ENCODE data around the gene PPP1R2. TPM values are rescaled to one million over a fixed set of nuclear protein-coding genes. Genes with fewer than 3 reads are reported as not detected.
A peak's percentile ranks its signal among the peaks of the same experiment; 100 is the strongest.

Gene PPP1R2
- total RNA-seq, 2 donors from 2014 or later, result 43.4 to 49.4 TPM

DNA sequence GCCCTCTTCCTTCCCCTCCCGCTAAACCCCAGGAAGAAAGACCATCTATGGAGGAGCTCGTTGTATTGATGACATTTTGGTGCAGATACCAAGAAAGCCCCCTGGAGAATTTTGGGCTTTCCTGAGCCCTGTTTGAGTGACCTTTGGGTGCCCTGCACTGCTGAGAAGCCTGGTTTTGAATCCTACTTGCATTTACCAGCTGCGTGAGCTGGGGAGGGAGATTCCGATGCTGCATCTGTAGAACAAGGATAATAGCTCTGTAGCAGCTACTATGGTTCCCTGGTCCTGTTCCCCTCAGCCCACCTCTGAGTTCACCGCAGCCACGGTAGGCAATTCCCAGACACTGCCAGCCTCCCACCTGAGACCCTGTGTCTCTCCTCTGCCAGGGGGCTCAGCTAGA, 35.4 kb upstream of the PPP1R2 start:
- TF ChIP-seq, protein P1, sequence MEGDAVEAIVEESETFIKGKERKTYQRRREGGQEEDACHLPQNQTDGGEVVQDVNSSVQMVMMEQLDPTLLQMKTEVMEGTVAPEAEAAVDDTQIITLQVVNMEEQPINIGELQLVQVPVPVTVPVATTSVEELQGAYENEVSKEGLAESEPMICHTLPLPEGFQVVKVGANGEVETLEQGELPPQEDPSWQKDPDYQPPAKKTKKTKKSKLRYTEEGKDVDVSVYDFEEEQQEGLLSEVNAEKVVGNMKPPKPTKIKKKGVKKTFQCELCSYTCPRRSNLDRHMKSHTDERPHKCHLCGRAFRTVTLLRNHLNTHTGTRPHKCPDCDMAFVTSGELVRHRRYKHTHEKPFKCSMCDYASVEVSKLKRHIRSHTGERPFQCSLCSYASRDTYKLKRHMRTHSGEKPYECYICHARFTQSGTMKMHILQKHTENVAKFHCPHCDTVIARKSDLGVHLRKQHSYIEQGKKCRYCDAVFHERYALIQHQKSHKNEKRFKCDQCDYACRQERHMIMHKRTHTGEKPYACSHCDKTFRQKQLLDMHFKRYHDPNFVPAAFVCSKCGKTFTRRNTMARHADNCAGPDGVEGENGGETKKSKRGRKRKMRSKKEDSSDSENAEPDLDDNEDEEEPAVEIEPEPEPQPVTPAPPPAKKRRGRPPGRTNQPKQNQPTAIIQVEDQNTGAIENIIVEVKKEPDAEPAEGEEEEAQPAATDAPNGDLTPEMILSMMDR (IDR thresholded peaks at IDR 0.05), result no peak
- Histone ChIP-seq H3K36me3 (no peaks in the 10 kb centered on the region), H3K27ac (no peak overlapping the region), H3K4me3 (no peak overlapping the region), H3K9me3 (no peaks in the 10 kb centered on the region), H3K27me3 (no peaks in the 10 kb centered on the region), H3K4me1 (peaks cover 0 to 16% of the 10 kb centered on the region in 2 donors)
- DNase-seq (ENCODE audit: low spot score), result no peak

DNA sequence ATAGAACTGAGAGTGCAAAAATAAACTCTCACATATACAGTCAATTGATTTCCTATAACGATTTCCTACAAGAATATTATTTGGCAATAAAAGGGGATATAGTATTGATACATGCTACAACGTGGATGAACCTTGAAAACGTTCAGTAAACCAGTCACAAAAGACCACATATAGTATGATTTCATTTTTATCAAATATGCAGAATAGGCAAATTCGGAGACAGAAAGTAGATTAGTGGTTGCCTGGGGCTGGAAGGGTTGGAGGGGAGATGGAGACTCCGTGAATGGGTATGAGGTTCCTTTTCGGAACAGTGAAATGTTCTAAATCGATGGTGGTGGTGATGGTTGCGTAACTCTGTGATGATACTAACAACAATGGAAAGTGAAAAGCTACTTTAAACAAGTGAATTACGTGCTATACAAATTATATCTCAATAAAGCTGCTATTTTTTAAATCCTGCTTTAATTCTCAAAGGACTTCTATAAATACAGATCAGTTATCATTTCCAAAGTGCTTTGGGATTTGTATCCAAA, 34.6 kb upstream of the PPP1R2 start:
- H3K9me3 ChIP-seq, result no peaks in the 10 kb centered on the region
- no peaks in the 10 kb centered on the region for H3K36me3 ChIP-seq
- TF ChIP-seq, protein P1 (IDR thresholded peaks at IDR 0.05), result no peak
- no peaks in the 10 kb centered on the region for H3K27me3 ChIP-seq
- DNase-seq (ENCODE audit: low spot score), result no peak
- no peak overlapping the region for H3K4me3 ChIP-seq
- peaks cover 0 to 16% of the 10 kb centered on the region in 2 donors for H3K4me1 ChIP-seq
- no peak overlapping the region for H3K27ac ChIP-seq

DNA sequence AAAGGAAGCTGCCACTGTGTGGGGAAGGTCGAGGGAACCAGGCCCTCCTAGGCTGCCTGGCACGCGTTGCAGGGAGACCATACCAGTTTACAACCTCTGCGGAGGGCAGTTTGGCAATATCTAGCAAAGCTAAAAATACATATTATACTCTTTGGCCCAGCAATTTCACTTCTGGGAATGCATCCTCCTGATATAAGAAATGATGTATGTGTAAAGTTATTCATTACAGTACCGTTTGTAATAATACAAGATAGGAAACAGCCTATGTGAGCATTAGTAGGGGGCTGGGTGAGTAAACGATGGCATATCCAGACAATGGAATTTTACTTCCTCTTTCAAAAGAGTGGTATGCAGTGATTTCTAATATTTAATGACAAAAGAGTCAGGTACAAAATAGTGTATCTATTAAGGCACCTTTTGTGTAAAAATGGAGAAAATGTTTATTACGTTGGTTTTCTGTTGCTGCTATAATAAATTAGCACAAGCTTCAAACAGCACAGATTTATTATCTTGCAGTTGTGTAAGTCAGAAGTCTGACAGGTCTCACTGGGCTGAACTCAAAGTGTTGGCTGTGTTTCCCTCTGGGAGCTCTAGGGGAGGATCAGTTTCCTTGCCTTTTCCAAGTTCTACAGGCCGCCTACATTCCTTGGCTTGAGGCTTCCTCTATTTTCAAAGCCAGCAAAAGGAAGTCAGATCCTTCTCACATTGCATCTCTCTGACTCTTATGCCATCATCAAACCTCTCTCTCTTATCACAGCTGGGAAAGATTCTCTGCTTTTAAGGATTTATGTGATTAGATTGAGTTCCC, 31.6 kb upstream of the PPP1R2 start:
- DNase-seq (ENCODE audit: low spot score), result no peak
- Histone ChIP-seq H3K27ac (peak overlapping the region in 1 of 2 donors; percentile 8), H3K4me3 (no peak overlapping the region), H3K9me3 (no peaks in the 10 kb centered on the region), H3K4me1 (peaks cover 0 to 31% of the 10 kb centered on the region in 2 donors), H3K36me3 (no peaks in the 10 kb centered on the region), H3K27me3 (no peaks in the 10 kb centered on the region)
- TF ChIP-seq, protein P1 (IDR thresholded peaks at IDR 0.05), result no peak

DNA sequence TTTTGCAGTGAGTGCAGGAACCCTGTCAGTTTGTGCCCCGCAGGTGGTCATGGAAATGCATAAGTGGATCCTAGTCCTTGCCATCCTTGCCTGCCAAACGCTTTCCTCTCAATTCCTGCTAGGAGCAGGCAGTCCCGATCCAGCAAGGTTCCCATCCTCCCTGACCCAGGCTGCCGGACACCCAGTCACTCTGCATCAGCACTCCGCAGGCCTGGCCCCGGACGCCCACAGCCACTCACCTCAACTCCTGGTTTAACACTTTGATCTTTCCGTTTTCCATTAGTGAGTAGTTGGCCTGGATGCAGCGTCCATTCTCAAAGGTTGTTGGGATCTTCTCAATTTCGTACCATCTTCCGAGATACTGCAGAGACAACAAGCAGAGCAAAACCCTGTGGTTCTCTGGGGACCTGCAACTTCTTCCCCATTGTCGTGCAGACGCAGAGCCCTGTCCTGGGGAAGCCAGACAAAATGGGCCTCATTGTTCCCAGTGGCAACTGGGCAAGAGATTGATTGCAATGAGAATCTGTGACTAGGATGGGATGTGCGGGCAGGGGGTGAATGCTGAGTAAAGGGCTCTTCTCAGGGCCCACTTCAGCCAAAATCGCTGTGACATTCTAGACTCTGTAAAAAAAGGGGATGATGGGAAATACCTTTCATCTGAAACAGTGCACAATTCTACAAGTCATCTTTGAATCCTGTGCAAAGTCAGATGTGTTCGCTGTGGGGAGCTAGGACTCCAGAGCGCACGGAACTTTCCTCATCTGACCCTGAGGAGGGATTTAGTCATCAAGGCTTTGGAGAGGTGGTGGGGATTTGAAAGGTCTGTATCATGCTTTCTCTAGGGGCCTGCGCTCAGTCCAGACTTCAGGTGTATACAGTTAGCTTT, 30.7 kb upstream of the PPP1R2 start:
- Histone ChIP-seq H3K4me1 (peaks cover 0 to 31% of the 10 kb centered on the region in 2 donors), H3K27ac (peak overlapping the region in 1 of 2 donors; percentile 8), H3K9me3 (no peaks in the 10 kb centered on the region), H3K36me3 (no peaks in the 10 kb centered on the region), H3K27me3 (no peaks in the 10 kb centered on the region), H3K4me3 (no peak overlapping the region)
- TF ChIP-seq, protein P1 (IDR thresholded peaks at IDR 0.05), result no peak
- DNase-seq (ENCODE audit: low spot score), result no peak

DNA sequence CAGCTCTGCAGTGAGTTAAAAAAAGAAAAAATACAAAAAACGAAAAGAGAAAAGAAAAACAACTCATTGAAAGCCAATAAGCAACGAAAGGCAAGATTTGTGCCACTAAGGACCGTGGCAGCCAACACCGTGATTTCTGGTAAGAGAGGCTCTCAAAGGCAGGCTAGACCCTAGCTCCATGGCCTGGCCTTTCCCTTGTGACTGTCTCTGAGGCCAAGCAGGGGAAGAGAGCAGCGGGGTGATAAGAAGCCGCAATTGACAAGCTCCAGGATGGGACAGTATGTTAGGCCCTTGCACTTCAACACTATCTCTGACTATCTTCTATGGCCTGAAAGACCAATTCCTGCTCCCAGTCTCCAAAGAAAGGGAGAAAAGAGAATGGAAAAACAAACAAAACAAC, 28.2 kb upstream of the PPP1R2 start:
- TF ChIP-seq, protein P1 (IDR thresholded peaks at IDR 0.05), result no peak
- H3K4me3 ChIP-seq, result no peak overlapping the region
- DNase-seq (ENCODE audit: low spot score), result no peak
- H3K27ac ChIP-seq, result peak overlapping the region; percentile 59 to 77
- peaks cover 0 to 31% of the 10 kb centered on the region in 2 donors for H3K4me1 ChIP-seq
- no peaks in the 10 kb centered on the region for H3K9me3 ChIP-seq
- H3K27me3 ChIP-seq, result no peaks in the 10 kb centered on the region
- no peaks in the 10 kb centered on the region for H3K36me3 ChIP-seq
